Smooth muscle cell of the brain vasculature (primary cell): ENCODE measurements around the gene ACTN1.

Source experiments
- DNase-seq: peaks from one replicate; pipeline ENCODE4 v3.0.0-alpha.2; 2012; ENCODE audit warnings: low read depth, low spot score

Gene ACTN1

DNA sequence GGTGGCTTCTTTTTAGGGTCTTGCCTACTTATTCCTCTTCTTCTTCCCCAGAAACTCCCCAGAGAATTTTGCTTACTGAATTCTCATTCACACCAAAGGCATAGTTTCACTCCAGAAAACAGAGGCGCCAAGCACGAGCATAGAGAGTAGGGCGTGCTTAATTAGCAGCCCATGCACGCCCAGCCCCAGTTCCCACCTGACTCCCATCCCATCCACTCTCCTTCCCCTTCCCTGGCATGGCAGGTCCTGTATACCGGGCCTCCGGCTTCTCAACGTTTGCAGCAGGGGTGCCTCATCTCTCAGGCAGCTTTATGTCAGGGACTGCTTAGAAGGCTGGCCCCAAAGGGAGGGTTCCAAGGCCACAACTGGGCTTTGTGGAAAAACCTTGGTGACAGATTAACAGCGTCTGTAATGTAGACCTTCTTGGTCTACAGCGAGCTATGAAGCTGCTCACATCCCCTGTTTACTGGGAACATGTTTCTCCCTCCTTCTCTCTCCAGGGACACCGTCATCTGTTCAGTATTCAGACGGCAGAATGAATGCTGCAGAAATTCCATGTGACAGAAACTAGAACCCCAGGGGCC is 62.7 kb downstream of the ACTN1 start:
- no peak for DNase-seq

DNA sequence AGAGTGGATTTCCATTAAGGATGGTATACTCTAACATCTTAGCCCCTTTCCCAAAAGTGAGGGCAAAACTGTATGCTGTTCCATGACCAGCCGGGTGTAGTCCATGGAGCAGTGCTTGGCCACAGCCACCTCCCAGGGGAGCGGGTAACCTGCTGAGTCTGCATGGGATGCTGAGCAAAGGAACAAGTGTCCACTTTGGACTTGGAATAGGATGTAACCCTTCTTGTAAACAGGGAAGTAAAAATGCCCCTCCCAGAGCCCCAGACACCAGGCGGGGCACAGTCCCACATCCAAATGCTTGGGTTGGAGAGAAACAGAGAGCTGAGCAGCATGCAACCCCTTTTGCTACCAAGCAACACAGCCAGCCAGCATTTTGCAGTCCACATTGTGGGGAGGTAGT is 65.6 kb downstream of the ACTN1 start:
- DNase-seq = no peak

DNA sequence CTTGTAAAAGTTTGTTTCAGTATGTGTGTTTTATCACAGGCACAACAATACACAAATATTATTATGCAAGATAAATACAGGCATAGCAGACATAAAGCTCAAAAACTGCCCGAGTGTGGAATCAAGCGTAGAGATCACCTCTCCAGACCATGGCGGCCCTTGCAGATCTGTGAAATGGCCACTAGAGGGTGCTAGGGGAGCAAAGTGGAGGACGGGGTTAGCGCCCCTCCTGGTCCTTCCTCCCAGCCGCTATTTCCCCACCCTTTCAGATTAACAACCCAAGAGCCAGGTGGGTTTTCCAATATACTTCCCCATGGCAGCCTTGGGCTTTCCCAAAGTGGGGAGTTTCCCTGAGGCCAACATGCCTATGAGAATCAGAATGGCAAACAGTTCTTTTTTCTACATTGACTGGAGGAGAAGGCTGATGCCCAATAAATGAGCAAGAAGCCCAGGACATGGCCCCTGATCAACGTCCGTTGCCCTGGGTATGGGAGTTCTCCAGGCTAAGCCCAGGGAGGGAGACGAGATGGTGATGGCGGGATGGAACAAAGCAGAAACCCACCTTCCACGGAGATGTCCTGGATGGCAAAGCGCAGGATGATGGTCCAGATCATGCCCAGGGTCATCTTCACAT is 67.4 kb downstream of the ACTN1 start:
- DNase-seq = peak; percentile 57

DNA sequence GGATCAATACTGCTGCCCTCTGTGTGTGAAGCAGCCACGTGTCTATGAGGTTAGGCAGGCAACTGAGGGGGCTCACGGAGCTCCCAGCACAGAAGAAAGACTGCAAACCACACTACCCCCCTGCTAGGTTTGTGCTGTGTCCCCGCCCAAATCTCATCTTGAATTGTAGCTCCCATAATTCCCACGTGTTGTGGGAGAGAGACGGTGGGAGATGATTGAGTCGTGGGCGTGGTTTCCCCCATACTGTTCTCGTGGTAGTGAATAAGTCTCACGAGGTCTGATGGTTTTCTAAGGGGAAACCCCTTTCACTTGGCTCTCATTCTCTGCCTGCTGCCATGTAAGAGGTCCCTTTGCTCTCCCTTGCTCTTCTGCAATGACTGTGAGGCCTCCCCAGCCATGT is 68.6 kb downstream of the ACTN1 start:
- DNase-seq = no peak

DNA sequence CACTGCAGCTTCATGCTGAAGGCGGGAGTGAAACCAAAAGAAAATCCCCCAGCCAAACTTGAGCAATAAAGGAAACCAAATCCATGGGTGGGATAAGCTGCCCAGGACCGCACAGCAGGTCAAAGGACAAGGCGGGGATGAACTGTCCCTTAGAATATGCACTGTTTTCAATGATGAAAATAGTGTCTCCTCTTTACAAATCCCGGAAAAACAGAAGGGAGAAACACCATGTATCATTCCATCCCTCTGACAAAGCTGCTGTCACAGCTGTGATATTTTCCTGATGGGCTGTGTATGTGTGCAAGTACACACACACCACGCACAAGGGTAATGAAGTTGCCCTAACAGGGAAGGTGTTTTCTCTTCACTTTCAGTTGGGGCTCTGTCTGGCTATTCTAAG is 70.3 kb downstream of the ACTN1 start:
- DNase-seq = no peak

DNA sequence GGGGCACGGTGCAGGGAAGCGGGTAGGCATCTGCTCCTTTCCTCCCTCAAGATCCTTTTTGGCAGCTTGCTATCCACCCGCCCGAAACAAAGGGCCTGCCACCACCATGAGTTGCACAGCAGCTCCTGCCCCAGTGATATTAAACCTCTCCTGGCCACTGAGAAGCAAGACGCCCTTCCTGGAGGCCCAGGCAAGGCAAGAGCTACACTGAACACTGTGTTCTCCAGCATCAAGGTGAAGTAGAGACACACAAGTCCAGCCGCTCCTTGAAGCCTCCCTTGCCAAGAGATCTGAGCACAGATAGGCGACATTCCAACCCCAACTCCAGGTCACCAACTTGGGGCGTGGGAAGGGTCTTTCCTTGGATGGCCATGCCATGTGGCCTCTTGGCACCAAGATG is 70.9 kb downstream of the ACTN1 start:
- no peak for DNase-seq

DNA sequence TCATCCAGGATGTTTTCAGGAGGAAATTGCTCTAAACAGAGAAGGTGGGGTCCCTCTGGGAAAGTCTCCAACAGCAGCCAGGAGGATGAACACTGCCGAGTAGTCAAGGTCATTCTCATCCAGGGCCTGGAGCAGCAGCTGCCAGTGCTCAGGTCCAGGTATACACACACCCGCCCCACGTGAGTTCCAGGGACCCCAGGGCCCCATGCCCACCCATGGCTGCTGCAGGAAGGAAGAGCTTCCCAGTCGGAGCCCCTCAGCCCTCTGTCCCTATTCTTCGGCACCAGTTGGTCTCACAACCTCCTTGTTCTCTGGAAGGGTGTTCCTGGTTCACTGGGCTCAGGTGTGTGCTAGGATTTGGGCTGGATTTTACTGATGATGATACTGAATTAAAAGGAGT is 72.7 kb downstream of the ACTN1 start:
- no peak for DNase-seq

DNA sequence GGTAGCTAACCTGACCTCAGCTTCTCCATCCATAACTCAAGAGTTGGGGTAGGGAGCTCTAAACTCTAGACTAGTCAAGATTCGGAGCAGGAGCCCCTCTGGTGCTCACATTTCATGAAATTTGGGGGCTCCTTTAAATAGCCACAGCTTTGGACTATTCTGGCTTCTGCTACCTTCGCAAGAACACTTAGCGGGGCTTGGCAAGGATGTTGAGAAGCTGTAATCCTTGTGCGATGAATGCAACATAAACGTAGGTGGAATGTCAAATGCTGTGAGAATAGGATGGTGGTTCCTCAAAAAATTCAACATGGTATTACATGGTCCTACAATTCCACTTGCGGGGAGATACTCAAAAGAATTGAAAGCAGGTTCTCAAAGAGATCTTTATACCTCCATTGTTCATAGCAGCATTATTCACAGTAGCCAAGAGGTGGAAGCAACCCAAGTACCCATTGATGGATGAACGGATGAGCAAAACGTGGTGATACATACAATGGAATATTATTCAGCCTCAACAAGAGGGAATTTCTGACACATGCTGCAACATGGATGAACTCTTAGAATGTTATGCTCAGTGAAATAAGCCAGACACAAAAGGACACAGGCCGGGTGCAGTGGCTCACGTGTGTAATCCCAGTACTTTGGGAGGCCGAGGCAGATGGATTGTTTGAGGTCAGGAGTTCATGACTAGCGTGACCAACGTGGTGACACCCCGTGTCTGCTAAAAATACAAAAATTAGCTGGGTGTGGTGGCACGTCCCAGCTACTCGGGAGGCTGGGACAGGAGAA is 73.8 kb downstream of the ACTN1 start:
- no peak for DNase-seq

DNA sequence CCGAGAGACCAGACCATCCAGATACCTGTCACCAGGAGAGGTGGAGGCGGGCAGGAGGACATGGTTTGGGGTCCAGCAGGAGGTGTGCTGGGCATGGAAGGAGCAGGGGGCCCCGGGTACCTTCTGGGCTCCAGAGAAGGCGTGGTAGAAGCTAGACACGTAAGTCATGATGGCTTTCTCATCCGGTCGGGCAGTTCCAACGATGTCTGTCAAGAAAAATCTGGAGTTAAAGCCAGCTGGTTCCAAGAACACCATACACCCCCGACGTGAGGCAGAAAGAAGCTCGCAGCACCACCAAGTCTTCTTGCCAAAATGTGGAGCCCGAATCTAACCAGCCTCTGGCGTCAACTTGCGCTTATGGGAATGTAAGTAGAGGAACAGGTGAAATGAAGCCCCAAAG is 76.7 kb downstream of the ACTN1 start:
- DNase-seq = no peak

DNA sequence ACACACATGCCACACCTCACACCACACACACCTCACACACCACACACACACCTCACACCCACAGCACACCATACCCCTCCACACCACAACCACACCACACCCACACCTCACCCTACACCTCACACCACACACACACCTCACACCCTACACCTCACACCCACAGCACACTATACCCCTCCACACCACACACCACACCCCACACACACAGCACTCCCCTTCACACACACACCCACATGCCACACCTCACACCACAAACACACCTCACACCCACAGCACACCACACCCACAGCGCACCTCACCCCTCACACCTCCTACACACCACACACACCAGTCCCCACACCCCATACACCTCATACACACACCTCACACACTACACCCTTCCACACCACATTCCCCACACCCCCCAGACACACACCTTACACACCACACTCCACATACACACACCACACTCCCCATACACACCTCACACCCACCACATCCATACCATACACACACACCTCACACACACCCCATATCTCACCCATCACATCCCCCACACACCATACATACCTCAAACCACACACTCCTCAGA is 80.0 kb downstream of the ACTN1 start:
- no peak for DNase-seq

DNA sequence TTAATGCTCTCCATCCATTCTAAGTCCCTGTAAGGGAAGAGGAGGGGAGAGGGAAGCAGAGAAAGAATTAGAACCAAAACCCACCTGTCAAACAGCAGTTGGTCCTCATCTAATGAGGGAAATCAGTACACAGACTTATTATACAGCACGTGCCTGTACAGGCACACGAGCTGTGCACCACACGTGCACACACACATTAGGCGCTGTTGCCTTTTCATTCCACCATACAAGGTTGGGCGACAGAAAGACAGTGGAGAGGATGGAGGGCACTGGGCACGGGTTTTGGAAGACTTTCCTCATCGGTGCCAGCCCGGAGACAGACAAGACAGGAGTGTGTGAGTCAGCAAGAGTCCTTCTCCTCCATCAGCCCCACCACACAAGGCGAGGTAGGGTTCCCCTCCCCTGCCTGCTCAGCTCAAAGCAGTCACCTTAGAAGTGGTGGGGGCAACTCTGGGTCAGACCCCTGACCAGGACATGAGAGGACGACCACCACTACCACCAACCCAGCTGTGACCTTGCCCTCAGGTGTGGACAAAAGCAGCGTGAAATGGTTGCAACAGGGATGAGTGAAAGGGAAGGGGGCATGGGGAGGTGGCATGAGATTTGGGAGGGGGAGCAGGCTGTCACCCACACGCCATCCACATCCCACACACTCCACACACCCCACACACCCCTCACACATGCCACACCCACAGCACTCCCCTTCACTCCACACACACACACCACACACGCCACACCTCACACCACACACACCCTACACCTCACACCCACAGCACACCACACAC is 80.7 kb downstream of the ACTN1 start:
- DNase-seq = no peak

DNA sequence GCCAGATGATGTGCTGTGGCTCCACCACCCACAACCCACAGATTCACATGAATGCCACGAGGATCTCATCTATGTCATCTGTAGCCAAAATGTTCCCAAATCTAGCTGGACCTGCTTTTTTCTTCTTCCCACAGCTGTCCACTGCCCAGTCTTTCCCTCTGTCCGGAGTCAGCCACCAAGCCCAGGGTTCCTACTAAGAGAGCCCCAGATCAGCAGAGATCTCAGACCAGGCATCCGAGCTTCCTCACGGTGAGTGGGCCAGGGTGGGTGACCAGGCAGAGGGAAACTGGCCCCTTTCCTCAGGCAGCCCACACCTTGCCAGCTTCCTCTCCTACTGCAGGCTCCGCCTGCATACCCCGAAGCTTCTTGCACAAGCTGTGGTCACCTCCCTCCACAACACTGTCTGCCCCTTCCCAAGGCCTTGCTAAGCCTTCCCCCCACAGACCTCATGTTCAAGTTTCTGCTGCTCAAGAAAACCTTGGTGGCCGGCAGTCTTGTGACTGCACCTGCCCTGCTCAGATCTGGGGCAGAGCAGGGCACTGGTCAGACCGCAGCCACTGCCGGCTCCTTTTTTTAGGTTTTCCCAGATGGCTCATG is 81.4 kb downstream of the ACTN1 start:
- DNase-seq = no peak

DNA sequence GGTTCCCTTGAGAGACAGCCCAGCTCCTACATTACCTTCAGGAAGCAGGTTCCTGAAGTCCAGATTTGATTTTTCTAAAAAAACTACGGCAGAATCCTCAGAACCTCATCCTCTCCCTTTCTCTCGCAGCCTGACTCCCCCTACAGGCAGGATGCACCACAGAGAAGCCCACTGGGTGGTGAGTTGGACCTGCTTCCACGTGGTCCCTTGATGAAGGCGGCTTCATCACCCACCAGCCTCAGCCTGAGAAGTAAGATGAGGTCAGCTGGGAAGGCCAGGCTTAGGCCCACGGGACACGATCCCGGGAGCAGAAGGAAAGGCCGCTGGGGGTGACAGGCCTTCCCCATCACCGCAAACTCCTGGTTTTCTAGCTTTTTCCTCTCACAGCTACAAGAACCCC is 83.0 kb downstream of the ACTN1 start:
- no peak for DNase-seq

DNA sequence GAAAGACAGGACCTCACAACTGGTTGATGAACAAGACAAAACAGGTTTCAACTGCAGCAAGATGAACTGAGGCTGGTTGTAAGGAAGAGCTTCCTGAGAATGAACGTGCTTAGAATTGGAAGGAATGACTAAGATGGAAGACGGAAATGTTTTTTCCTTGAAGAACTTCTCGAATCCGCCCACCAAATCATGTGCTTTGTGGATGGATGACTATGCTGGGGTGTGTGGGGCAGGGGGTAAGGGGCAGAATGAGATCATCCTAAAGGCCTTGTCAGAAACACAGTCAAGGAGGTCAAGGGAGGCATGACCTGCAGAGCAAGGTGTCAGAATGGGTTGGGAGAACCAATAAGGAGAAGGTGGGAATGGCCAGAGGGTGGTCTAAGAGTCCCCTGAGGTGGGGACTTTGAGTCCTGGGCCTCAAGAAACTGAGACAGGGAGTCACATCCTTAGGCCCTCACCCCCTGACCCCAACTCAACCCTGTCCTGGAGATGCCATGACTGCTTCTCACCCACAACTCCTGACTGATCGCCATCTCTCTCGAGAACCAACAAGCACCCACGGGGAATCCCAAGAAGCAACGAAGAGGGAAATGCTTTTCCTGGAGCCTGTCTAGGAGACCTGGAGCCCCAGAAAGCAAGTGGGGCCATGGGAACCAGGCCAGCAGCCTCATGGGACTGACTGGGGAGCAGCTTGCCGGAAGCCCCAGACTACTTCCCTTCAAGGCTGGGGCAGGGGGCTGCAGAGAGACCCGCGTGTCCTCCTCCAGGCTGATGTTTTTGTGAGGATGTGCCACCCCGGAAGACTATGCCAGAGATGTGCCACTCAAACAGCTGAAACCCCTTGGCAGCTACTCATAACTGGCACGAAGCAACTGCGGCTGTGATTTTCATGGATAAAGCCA is 84.0 kb downstream of the ACTN1 start:
- DNase-seq = no peak

DNA sequence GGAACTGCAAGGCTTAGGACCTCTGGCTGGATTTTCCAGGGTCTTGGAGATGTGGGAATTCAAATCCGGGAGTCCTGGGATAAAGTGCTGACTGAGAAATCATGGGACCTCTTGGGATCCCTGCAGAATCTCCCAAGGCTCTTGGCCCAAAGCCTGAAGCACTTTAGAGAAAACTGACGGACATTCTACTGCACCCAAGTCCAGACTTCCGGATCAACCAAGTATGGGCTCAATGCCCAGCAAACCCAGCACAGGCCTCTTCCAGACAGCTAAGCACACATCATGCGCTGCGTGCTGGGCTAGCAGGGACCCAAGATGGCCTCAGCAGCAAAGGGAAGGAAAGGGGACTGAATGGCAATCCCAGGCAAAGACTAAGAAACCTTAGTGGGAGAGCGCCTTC is 85.0 kb downstream of the ACTN1 start:
- no peak for DNase-seq

DNA sequence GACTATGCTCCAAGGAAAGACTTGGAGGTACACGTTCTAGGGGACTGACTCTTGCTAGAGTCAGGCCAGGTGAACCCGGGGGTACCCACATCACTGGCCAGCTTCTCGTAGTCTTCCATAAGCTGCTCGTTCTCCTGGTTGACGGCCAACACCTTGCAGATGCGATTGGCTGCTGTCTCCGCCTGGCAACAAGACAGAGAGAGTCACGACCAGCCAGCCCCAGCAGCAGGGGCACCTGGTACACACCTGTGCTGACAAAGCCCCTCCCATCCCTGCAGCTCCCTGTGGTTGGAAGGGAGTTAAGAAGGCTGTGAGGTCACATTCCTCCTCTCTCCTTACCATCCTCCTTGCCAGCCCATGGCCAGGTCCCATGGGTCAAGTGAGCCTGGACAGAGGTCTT is 85.5 kb downstream of the ACTN1 start:
- no peak for DNase-seq

DNA sequence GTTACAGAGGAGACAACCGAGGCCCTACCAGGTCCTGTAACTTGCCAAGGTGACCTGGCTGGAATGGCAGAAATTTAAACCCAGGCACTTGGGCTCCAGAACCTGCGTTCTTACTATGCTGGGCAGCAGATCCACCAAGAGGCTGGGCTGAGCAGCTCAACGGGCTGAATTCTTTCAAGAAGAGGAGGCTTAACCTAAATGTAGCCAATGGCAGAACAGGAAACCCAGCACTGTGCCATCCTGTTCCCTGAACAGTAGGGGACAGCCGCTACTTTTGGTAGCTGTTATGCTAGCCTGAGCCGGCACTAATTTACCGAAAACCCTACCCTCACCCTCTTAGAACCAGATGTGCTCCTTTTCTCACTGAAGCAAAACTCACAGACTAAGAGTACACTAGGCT is 86.1 kb downstream of the ACTN1 start:
- DNase-seq = no peak

DNA sequence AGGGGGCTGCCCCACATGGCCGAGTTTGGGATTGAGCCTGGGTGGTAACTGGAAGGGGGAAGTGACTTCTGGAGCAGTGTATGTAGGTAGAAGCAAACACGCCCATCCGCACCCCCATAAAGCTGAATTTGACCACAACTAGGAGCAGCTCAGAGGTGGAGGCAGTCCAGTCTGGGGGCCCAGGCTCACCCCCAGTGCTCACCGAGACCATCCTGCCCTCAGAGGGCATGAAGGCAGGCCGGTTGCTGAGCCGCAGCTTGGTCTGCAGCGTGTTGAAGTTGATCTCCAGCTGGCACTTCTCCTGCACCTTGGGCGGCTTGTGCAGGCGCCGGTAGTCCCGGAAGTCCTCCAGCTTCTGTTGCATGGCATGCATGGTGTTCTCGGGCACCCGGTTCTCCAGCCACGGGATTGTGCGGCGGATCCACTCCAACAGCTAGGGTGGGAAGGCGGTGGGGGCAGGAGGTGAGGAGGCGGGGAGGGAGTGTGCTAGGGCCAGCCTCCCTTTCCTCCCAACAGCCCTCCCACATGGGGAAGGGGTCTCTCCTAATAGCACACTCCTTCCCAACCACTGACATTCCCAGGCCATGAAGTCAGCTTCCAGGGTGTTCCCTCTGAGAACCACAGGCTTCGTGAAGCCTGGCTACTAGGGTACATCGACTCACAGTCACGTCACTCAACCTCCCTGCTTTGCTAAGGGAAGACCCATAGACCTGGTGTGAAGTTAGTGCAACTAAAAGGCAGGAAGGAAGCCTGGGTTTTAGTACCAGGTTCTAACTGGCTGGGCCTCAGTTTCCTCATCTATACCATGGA is 87.0 kb downstream of the ACTN1 start:
- DNase-seq = no peak

DNA sequence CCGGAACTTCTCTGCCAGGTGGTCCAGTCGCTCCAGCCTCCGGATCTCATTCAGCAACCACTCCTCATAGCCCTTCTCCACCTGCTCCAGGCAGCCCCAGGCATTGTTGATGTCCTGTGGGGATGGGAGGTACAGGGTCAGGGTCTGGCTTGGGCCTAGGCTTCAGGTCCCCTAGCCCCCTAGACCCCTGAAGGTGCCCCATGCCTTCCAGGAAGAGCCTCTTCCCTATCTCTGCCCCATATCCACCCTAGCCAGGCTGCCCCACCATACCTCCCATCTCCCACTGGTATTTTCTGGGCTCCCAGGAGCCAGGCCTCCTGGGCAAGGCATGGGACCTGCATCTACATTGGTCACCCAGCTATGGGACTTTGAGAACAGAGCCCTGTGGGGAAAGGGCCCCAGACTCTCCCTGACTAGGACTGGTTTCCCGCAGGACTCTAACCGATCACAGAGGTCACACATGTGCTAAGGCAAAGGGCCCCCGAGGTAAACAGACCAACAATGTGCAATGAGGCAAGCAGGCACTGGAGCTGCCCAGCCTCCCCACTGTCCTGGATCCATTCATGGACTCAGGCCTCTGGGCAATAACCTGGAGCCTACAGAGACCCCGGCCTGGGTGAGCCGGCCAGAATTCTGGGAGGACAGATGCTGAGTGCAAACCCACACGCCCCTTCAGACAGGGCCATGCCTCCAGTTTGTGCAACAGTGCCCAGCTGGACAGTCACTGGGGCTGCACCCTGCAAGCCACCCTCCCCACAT is 88.8 kb downstream of the ACTN1 start:
- no peak for DNase-seq
